Gastrocnemius medialis (tissue), 4 donors: Measurements from ENCODE around the gene POLA2. TPM values are rescaled to one million over a fixed set of nuclear protein-coding genes. Genes with fewer than 3 reads are reported as not detected.
A peak's percentile ranks its signal among the peaks of the same experiment; 100 is the strongest.

Source experiments
- ATAC-seq, 2 donors: fragments of 150-250 bp; one replicate each; pipeline ENCODE4 v1.9.1; 2016
- DNase-seq, 2 donors: peaks; one replicate each; pipeline ENCODE4 v3.0.0-alpha.2; 2019
- H3K27ac ChIP-seq, 4 donors: fragments of 200-600 bp; sonication (generic); 1 replicate in 1 of 4; 2 replicates in 3 of 4; pipeline ENCODE4 v1.5.1; 2016 to 2018; ENCODE audit warnings: mild to moderate bottlenecking in 2 of 4, moderate library complexity in 1 of 4
- H3K27me3 ChIP-seq, 3 donors: fragments of 200-600 bp; sonication (generic) in 2 of 3; 1 replicate in 1 of 3; 2 replicates in 2 of 3; pipeline versions ENCODE4 v1.5.1 to v1.6.0; 2016 to 2019; ENCODE audit warnings: mild to moderate bottlenecking in 1 of 3, moderate library complexity in 1 of 3
- H3K36me3 ChIP-seq, 2 donors: fragments of 200-600 bp; sonication (generic) in 1 of 2; one replicate each; pipeline ENCODE4 v1.5.1; 2017 to 2018
- H3K4me1 ChIP-seq, 2 donors: fragments of 200-600 bp; sonication (generic) in 1 of 2; one replicate each; pipeline ENCODE4 v1.5.1; 2016 to 2017; ENCODE audit warnings: mild to moderate bottlenecking in 2 of 2
- H3K4me3 ChIP-seq, 4 donors: fragments of 200-600 bp; sonication (generic) in 3 of 4; 1 replicate in 1 of 4; 2 replicates in 3 of 4; pipeline ENCODE4 v1.5.1; 2016 to 2019; ENCODE audit warnings: mild to moderate bottlenecking in 2 of 4
- H3K9me3 ChIP-seq, 3 donors: fragments of 200-600 bp; sonication (generic) in 2 of 3; 1 replicate in 1 of 3; 2 replicates in 2 of 3; pipeline ENCODE4 v1.5.1; 2016 to 2019
- POLR2A ChIP-seq, 2 donors: fragments of 450-650 bp; IDR thresholded peaks; one replicate each; pipeline ENCODE4 v1.6.1; 2017; ENCODE audit warnings: antibody characterized with exemption in 2 of 2, mild to moderate bottlenecking in 2 of 2, moderate library complexity in 2 of 2
- in situ Hi-C, 4 donors: fragments of 200-750 bp; cut with MboI; loops; one replicate each; pipeline versions ENCODE4 v1.15.0 to v1.8.0; 2017; ENCODE audit warnings: low sequenced_read_pairs in 4 of 4
- intact Hi-C: fragments of 100-400 bp; cut with DNase I; formaldehyde crosslinking; loops from one replicate; pipeline ENCODE4 v1.15.1; 2023; ENCODE audit warnings: low total_unique reads
- total RNA-seq, 4 donors: library from RNA; depleted of rRNA; stranded (reverse); fragments of >200 nt; gene quantifications; one replicate each; pipeline versions ENCODE4 v1.1.0 to v1.2.3, GENCODE V29; 2016
- TF ChIP-seq, protein P1 (sequence below), 5 experiments: fragments of 450-650 bp in 3 of 5; fragments of 200-600 bp in 2 of 5; sonication (generic) in 2 of 5; IDR thresholded peaks in 4 of 5; conservative IDR thresholded peaks in 1 of 5; 1 replicate in 4 of 5; 2 replicates in 1 of 5; pipeline ENCODE4 v1.5.1; 2016 to 2019; ENCODE audit warnings: antibody characterized with exemption in 5 of 5, mild to moderate bottlenecking in 3 of 5, moderate library complexity in 3 of 5

Gene POLA2
- total RNA-seq, 4 donors from 2014 or later, result 2.9 to 9.2 (median 6.9) TPM

DNA sequence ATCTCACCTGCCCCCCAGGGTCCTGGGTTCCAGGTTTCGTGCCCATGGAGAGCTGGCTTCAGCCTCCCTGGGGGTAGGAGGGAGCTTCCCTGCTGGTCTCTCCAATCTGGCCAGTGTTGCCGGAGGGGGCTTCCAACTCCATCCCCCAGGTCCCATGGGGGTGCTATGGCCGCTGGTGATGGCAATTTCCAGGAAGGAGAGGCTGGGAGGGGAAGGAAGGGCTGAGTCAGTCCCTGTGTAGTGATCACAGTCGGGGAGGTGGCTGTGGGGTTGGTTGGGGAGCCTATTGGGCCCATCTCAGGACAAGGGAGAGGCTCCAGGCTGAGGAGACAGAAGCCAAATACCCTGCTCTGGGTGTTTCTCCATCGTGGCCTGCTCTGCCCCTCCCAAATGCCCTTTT, 47.2 kb downstream of the POLA2 start:
- in situ Hi-C loops (no loop called here), intact Hi-C loops (no loop called here)
- peaks cover 14 to 32% of the 10 kb centered on the region in 2 donors for H3K4me1 ChIP-seq
- H3K27ac ChIP-seq, result peak overlapping the region in 2 of 4 donors; percentile 36 to 39
- no peaks in the 10 kb centered on the region for H3K36me3 ChIP-seq
- DNase-seq (no peak), ATAC-seq (no peak)
- H3K4me3 ChIP-seq, result no peak overlapping the region
- TF ChIP-seq POLR2A (IDR thresholded peaks at IDR 0.05), result no peak
- TF ChIP-seq, protein P1, sequence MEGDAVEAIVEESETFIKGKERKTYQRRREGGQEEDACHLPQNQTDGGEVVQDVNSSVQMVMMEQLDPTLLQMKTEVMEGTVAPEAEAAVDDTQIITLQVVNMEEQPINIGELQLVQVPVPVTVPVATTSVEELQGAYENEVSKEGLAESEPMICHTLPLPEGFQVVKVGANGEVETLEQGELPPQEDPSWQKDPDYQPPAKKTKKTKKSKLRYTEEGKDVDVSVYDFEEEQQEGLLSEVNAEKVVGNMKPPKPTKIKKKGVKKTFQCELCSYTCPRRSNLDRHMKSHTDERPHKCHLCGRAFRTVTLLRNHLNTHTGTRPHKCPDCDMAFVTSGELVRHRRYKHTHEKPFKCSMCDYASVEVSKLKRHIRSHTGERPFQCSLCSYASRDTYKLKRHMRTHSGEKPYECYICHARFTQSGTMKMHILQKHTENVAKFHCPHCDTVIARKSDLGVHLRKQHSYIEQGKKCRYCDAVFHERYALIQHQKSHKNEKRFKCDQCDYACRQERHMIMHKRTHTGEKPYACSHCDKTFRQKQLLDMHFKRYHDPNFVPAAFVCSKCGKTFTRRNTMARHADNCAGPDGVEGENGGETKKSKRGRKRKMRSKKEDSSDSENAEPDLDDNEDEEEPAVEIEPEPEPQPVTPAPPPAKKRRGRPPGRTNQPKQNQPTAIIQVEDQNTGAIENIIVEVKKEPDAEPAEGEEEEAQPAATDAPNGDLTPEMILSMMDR (IDR thresholded peaks at IDR 0.05 in 4 of 5, conservative IDR thresholded peaks at IDR 0.05 in 1 of 5), result no peak
- H3K27me3 ChIP-seq, result no peaks in the 10 kb centered on the region
- H3K9me3 ChIP-seq, result no peaks in the 10 kb centered on the region

DNA sequence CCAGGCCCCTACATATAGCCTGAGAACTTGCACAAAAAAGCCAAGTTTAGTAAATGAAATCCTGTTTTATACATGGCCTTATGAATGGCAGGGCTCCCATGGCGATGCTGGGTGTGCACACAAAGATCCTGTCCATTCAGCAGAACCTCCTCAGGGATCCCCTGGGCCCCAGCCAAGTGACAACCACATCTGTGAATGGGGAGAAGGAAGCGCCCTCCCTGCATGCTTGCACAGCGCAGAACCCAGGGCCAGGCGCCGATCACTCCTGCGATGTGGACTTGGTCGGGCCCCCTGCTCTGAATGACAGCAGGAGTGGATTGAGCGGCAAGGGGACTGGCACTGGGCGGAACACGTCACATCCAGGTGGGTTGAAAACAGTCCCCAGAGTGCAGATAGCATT, 48.5 kb downstream of the POLA2 start:
- intact Hi-C loops, result no loop called here
- DNase-seq (peak in 1 of 2 donors; percentile 42), ATAC-seq (no peak)
- Histone ChIP-seq H3K27ac (no peak overlapping the region), H3K4me3 (no peak overlapping the region), H3K36me3 (no peaks in the 10 kb centered on the region), H3K9me3 (no peaks in the 10 kb centered on the region), H3K4me1 (peaks cover 17 to 36% of the 10 kb centered on the region in 2 donors), H3K27me3 (no peaks in the 10 kb centered on the region)
- in situ Hi-C loops, result loop anchor here in 2 of 4 donors (5.0 to 10.0 kb wide), 2 partner anchors 33 to 85 kb away; no protein-coding TSS in a partner anchor
- no peak for TF ChIP-seq POLR2A (IDR thresholded peaks at IDR 0.05)
- TF ChIP-seq, protein P1 (IDR thresholded peaks at IDR 0.05 in 4 of 5, conservative IDR thresholded peaks at IDR 0.05 in 1 of 5), result no peak

DNA sequence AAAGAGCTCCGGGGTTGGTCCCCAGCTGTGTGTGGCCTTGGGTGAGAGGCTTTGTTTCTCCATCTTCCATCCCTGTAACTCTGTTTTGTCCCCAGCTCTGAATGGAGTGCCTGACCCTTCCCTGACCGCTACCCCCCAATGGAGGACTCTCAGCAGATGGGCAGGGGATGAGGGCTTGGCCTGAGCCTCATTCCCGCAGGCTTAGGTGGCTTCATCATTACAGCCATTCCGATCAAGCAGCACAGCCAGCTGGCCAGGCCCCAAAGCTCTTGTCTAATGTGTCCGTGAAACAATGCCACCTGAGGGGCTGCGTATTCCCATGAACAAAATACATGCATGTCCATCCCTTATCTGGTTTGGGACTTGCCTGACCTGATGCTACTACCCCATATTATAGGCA, 49.0 kb downstream of the POLA2 start:
- ATAC-seq, result no peak
- TF ChIP-seq, protein P1 (IDR thresholded peaks at IDR 0.05 in 4 of 5, conservative IDR thresholded peaks at IDR 0.05 in 1 of 5), result no peak
- TF ChIP-seq POLR2A (IDR thresholded peaks at IDR 0.05), result no peak
- intact Hi-C loops (no loop called here), in situ Hi-C loops (loop anchor here in 2 of 4 donors (5.0 to 10.0 kb wide), 2 partner anchors 33 to 86 kb away; no protein-coding TSS in a partner anchor)
- Histone ChIP-seq H3K36me3 (no peaks in the 10 kb centered on the region), H3K9me3 (no peaks in the 10 kb centered on the region), H3K27ac (no peak overlapping the region), H3K27me3 (no peaks in the 10 kb centered on the region), H3K4me1 (peaks cover 18 to 36% of the 10 kb centered on the region in 2 donors), H3K4me3 (no peak overlapping the region)
- DNase-seq, result no peak

DNA sequence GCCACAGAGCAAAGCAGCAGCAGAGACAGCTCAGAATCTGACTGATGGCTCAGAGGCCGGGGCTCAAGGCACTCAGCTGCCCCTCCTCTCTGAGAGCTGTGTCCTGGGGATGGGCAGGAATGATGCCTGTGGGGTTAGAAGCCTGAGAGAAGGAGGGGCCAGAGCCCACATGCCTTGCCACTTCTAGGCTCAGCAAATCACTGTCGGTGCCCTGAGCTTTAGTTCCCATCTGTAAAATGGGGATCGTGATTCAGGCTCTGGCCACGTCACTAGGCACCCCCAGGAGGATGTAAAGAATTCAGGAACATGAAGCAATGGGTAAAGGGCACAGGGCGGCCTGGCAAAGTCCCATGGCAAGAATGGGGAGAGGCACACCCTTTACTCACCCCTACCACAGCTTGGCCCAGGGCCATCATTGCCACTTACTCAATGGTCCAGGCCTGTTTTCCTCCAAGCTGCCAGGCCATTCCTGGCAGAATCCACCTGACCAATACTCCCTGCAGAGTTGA, 49.5 kb downstream of the POLA2 start:
- intact Hi-C loops (no loop called here), in situ Hi-C loops (loop anchor here in 2 of 4 donors (5.0 to 10.0 kb wide), 2 partner anchors 34 to 86 kb away; no protein-coding TSS in a partner anchor)
- no peak overlapping the region for H3K27ac ChIP-seq
- no peaks in the 10 kb centered on the region for H3K9me3 ChIP-seq
- H3K4me3 ChIP-seq, result no peak overlapping the region
- TF ChIP-seq POLR2A (IDR thresholded peaks at IDR 0.05), result no peak
- TF ChIP-seq, protein P1 (IDR thresholded peaks at IDR 0.05 in 4 of 5, conservative IDR thresholded peaks at IDR 0.05 in 1 of 5), result no peak
- ATAC-seq (no peak), DNase-seq (no peak)
- no peaks in the 10 kb centered on the region for H3K36me3 ChIP-seq
- H3K4me1 ChIP-seq, result peaks cover 23 to 38% of the 10 kb centered on the region in 2 donors
- H3K27me3 ChIP-seq, result no peaks in the 10 kb centered on the region
